ENCODE results near the gene CAMK1G. TPM values are rescaled to one million over a fixed set of nuclear protein-coding genes. Genes with fewer than 3 reads are reported as not detected.

The CAMK1G gene
- total RNA-seq, 4 donors from 2014 or later = 0.23 to 0.34 TPM; not detected in 2

GRCh38 chr1:209609791-209610630, 26.5 kb downstream of the CAMK1G start:
- peaks cover 7% of the 10 kb centered on the region for H3K4me1 ChIP-seq
- H3K9me3 ChIP-seq = no peaks in the 10 kb centered on the region
- WGBS = 91% methylated on average over 8 of the region's 8 CpGs

GRCh38 chr1:209610631-209610905, 27.1 kb downstream of the CAMK1G start:
- Histone ChIP-seq H3K4me3 (no peak overlapping the region), H3K9me3 (no peaks in the 10 kb centered on the region), H3K4me1 (peaks cover 7% of the 10 kb centered on the region), H3K27ac (no peak overlapping the region), H3K36me3 (no peaks in the 10 kb centered on the region), H3K27me3 (no peaks in the 10 kb centered on the region)
- no peak for DNase-seq (ENCODE audit: low spot score in 2 of 2)
- TF ChIP-seq CTCF (IDR thresholded peaks at IDR 0.05) (no peak), POLR2AphosphoS5 (IDR thresholded peaks at IDR 0.05) (no peak), EP300 (IDR thresholded peaks at IDR 0.05) (no peak), POLR2A (IDR thresholded peaks at IDR 0.05) (no peak)
- 97% methylated on average over 3 of the region's 3 CpGs for WGBS

More at GRCh38 chr1:209609791-209610630, 26.5 kb downstream of the CAMK1G start:
- H3K27me3 ChIP-seq = no peaks in the 10 kb centered on the region
- H3K4me3 ChIP-seq = no peak overlapping the region
- DNase-seq (ENCODE audit: low spot score in 2 of 2) = no peak
- H3K27ac ChIP-seq = no peak overlapping the region
- no peak for TF ChIP-seq EP300 (IDR thresholded peaks at IDR 0.05)
- TF ChIP-seq POLR2A (IDR thresholded peaks at IDR 0.05) = no peak
- no peak for TF ChIP-seq POLR2AphosphoS5 (IDR thresholded peaks at IDR 0.05)
- no peak for TF ChIP-seq CTCF (IDR thresholded peaks at IDR 0.05)
- H3K36me3 ChIP-seq = no peaks in the 10 kb centered on the region

- no peaks in the 10 kb centered on the region for H3K36me3 ChIP-seq
- no peak for DNase-seq (ENCODE audit: low spot score in 2 of 2)
- no peaks in the 10 kb centered on the region for H3K27me3 ChIP-seq
- H3K4me1 ChIP-seq = peaks cover 7% of the 10 kb centered on the region
- 95% methylated on average over 8 of the region's 13 CpGs for WGBS
- H3K4me3 ChIP-seq = no peak overlapping the region
- no peaks in the 10 kb centered on the region for H3K9me3 ChIP-seq
- H3K27ac ChIP-seq = no peak overlapping the region
- TF ChIP-seq CTCF (IDR thresholded peaks at IDR 0.05) = no peak
- no peak for TF ChIP-seq POLR2A (IDR thresholded peaks at IDR 0.05)
- TF ChIP-seq POLR2AphosphoS5 (IDR thresholded peaks at IDR 0.05) = no peak
- TF ChIP-seq EP300 (IDR thresholded peaks at IDR 0.05) = no peak
These were observed 28.5 kb downstream of the CAMK1G start for GRCh38 chr1:209611771-209612570.

GRCh38 chr1:209612646-209613399, 29.3 kb downstream of the CAMK1G start:
- H3K9me3 ChIP-seq = no peaks in the 10 kb centered on the region
- 90% methylated on average over 11 of the region's 12 CpGs for WGBS
- no peak for TF ChIP-seq EP300 (IDR thresholded peaks at IDR 0.05)
- no peak for TF ChIP-seq POLR2A (IDR thresholded peaks at IDR 0.05)
- TF ChIP-seq POLR2AphosphoS5 (IDR thresholded peaks at IDR 0.05) = no peak
- no peak for TF ChIP-seq CTCF (IDR thresholded peaks at IDR 0.05)
- DNase-seq (ENCODE audit: low spot score in 2 of 2) = no peak
- no peaks in the 10 kb centered on the region for H3K36me3 ChIP-seq
- H3K27ac ChIP-seq = no peak overlapping the region
- no peak overlapping the region for H3K4me3 ChIP-seq
- peaks cover 3% of the 10 kb centered on the region for H3K4me1 ChIP-seq
- H3K27me3 ChIP-seq = no peaks in the 10 kb centered on the region
